HG02763 (cell line): ENCODE data around the gene GLE1.
"Not testable (repeated sequence)": the region's sequence is repeated elsewhere in the genome, so short reads cannot be mapped to it uniquely, and the experiment has no call there.

ENCODE experiments used
- ATAC-seq: cut with Tn5 transposase; IDR thresholded peaks from one replicate; pipeline ENCODE4 v1.9.1; 2021; ENCODE audit warnings: mild to moderate bottlenecking, moderate library complexity; ENCODE audit not compliant: unreplicated experiment

GLE1 gene

DNA sequence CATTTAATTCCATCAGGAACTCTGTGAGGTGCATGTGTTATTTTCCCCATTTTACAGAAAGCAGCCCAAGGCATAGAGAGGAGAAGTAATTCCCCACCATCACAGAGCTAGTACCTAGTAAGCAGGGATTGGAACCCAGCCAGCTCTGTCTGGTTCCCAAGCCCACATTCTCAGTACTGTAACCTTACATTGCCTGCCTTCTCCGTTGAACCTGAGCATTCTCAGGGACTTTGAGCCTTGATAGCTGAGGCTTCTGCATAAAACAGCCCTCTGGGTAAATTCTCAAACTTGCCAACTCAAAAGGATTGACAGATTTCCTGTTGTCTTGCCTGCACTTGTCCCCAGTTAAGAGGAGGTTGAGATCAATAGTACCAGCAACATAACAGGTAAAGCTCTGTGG, 9.2 kb upstream of the GLE1 start:
- no peak for ATAC-seq

DNA sequence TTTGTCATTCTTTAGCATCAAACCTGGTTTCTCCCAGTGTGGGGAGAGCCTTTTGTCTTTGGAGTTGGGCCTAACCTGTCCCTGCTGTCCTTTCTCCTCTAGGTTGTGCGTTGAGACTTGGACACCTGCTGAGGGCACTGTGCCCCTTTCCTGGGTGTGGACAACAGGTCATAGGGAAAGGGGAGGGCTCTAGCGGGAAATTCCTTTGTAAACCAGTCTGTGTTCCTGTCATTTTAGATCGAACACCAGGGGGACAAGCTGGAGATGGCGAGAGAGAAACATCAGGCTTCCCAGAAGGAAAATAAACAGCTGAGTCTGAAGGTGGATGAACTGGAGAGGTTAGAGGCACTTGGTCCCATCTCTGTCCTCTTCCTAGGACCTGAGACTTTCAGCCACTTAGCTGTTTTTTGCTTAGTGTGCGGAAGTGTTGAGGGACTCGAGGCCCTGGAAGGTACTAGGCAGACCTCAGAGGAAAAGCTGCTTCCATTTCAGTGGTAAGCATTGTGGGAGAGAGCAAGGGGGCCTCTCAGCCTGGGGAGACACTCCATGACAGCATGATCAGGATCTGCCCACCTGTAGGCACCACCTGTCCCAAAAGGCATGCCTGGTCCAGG, 8.6 kb upstream of the GLE1 start:
- ATAC-seq = no peak

DNA sequence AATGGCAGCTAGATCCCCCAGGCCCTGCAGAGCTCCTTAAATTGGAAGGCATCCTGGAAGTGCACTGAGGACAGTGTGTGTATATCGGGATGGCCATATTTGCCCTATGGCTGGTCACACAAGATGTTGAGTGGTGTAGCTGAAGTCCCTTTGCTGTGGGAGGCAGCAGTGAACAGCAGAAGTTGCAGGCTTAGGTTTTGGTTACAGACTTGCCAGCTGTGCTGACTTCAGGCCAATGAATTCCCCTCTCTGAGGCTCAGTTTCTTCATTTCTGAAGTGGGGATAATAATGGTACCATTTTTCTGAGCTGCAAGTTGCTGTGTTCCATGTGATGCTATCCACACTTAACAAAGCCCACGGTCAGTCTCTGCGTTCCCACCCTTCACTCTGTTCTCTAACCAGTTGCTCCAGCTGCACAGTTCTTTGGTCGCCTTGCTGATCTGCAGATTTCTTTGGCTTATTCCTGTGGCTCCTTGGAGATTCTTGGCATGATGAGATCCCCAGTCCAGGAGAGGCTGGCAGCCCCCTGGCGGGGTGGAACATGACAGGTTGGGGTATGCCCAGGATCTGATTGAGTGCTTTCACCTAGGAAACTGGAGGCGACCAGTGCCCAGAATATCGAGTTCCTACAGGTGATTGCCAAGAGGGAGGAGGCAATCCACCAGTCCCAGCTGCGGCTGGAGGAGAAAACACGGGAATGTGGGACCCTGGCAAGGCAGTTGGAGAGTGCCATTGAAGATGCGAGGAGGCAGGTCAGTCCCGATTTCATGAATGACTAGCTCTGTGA, 6.5 kb upstream of the GLE1 start:
- no peak for ATAC-seq

DNA sequence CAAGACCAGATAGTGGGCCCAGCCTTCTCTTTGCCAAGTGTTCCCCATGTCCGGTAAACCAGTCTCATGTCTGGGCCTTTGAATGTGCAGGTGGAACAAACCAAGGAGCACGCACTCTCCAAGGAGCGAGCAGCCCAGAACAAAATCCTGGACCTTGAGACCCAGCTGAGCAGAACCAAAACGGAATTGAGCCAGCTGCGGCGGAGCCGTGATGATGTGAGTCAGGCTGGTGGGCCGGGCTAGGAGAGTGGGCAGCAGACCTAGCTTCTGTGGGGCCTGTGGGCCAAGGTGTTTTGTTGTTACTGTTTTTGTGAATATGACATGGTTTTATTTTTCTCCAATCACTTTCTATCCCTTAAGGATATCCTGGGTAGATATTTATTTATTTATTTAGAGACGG, 5.6 kb upstream of the GLE1 start:
- no peak for ATAC-seq

DNA sequence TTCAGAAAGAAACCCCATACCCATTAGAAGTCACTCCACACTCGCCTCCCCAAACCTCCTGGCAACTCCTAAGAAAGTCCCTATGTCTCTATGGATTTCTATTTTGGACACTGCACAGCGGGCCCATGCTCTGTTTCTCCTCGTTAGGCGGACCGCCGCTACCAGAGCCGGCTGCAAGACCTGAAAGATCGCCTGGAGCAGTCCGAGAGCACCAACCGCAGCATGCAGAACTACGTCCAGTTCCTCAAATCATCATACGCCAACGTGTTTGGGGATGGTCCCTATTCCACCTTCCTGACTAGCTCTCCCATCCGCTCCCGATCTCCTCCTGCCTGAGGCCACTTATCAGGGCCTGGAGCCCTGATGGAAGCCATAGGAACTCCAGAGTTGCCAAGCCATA, 4.6 kb upstream of the GLE1 start:
- ATAC-seq = no peak

DNA sequence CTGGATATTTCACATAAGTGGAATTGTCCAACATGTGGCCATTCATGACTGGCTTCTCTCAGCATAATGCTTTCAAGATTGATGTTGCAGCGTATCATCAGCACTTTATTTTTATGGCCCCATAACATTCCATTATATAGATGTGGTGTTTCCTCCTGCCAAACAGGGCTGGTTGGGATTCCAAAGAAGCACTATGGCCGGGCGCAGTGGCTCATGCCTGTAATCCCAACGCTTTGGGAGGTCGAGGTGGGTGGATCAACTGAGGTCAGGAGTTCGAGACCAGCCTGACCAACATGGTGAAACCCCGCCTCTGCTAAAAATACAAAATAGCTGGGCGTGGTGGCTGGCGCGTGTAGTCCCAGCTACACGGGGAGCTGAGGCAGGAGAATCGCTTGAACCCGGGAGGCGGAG, 1.1 kb upstream of the GLE1 start:
- ATAC-seq = not testable (repeated sequence)

DNA sequence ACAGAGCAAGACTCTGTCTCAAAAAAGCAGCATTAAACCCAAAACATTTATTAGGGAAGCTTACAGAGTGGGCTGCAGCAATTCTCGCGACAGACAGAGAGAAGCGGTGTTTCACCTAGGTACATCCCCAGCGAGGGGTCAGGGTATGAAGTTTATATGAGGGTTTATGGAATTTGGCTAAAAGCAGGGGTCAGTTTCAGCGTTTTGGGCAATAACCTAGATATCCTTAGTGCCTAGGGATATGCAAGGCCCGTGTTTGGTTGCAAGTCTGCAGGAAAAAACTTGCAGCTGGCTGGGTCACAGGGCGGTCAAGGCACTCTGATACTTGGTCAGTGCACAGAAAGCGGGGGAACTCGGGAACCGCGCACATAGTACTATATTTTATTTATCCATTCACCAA, 649 bp upstream of the GLE1 start:
- no peak for ATAC-seq

DNA sequence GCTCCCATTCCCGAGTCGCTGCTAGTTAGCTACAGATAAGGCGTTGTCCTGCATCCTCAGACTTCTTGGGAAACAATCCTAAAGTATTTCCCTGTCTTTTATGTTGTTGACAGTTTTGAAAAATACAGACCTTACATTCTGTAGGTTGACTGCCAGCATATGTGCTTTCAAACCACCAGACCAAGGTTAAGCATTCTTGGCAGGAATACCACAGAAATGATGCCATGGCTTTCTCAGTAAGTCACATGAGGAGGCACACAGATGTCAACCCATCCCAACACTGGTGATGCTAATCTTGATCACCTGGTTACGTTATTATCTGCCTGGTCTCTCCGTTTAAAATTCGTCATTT, 871 bp downstream of the GLE1 start:
- no peak for ATAC-seq

DNA sequence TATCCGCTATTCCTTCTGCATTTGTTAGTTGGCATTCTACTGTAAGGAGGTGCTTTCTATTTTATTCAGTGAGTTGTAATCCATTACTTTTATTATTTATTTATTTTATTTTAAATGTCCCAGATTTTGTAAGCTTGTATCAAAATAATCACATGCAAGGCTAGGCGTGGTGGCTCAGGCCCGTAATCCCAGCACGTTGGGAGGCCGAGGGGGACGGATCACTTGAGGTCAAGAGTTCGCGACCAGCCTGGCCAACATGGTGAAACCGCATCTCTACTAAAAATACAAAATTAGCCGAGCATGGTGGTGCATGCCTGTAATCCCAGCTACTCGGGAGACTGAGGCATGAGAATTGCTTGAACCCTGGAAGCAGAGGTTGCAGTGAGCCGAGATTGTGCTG, 1.4 kb downstream of the GLE1 start:
- not testable (repeated sequence) for ATAC-seq

DNA sequence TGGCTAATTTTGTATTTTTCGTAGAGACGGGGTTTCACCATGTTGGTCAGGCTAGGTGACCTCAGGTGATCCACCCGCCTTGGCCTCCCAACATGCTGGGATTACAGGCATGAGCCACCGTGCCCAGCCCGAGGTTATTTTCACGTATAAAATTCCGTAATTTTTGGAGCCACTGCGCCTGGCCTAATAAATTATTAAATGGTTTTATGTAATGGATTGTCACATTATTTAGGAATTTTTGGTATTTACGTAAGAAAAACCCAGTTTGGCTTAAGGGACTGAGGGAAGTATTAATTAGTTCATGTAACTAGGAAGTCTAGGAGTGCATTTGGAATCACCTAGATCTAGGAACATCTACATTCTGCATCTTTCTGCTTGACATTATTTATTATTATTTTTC, 8.3 kb downstream of the GLE1 start:
- no peak for ATAC-seq

DNA sequence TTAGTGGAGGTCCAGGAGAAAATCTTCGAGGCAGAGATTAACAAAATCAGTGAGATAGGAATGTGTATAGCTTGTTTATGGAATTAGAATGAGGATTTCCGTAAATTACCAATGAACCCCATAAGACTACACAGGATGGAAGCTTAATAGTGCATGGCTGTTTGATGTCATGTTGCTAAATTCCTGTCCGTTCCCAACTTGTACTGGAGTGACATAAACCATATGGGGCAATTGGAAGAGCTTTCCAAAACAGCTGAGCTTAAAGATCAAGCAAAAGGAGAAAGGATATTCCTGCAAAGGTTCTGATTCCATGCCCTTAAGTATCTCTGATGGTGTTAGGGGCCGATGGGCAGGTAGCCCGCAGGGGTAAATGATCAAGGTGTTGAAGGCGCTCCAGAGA, 17.4 kb downstream of the GLE1 start:
- no peak for ATAC-seq

DNA sequence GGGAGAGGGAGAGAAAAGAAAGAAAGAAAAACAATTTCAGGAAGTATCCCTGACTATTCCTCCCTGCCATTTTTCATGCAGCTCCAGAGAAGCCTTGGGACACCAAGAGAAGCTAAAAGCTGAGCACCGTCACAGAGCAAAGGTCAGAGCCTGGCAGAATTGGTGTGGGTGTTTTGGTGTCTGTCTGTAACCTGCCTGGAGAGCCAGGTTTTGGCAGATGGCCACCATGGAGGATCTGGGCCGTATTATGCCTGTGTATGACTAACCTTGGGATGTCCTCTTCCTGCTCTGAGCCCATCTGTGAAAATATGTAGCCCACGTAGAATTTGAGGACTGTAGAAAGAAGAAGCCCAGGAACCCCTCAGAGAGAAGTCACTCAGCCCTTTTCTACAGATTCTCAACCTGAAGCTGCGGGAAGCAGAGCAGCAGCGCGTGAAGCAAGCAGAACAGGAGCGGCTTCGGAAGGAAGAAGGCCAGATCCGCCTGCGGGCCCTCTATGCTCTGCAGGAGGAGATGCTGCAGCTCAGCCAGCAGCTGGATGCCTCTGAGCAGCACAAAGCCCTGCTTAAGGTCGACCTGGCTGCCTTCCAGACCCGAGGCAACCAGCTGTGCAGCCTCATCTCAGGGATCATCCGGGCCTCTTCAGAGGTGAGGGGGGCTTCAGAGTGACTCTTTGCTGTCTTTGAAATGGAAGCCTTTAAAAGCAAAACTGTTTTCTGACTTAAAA, 18.8 kb downstream of the GLE1 start:
- no peak for ATAC-seq

DNA sequence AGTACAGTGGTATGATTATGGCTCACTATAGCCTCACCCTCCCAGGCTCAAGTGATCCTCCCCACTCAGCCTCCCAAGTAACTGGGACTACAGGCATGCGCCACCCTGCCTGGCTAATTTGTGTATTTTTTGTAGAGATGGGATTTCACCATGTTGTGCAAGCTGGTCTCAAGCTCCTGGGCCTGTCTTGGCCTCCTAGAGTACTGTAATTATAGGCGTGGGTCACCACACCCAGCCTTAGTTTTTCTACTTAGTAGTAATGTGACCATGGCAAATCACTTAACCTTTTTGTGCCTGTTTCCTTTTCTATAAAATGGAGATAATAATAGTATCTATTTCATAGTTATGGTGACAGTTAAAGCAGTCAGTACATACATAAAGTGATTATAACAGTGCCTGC, 22.2 kb downstream of the GLE1 start:
- ATAC-seq = no peak

DNA sequence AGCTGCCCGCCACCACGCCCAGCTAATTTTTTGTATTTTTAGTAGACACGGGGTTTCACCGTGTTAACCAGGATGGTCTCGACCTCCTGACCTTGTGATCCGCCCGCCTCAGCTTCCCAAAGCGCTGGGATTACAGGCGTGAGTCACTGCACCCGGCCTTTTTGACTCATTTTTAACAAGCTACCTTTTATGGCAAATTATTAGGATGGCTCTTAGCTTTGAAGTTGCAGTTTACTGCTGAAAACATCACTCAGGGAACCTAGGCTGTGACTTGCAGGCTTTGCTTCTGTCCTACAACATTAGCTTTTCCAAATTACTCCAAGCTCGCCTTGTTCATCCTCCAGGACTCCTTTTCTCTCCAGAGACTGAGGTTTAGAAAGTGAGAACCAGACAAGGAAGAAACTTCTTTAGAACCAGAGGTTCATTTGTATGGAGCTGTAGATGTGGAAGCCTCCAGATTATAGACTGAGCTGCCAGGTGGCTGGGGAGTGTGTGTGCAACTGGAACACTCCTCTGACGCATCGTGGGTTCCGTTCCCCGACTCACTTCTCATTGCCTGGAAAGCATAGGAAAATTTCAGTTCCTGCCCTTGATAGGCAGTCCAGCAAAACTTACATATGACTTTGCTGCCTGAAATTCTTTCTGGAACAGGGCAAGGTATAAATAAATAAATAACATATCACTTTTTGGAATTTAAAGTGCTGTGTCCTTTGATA, 24.1 kb downstream of the GLE1 start:
- no peak for ATAC-seq

DNA sequence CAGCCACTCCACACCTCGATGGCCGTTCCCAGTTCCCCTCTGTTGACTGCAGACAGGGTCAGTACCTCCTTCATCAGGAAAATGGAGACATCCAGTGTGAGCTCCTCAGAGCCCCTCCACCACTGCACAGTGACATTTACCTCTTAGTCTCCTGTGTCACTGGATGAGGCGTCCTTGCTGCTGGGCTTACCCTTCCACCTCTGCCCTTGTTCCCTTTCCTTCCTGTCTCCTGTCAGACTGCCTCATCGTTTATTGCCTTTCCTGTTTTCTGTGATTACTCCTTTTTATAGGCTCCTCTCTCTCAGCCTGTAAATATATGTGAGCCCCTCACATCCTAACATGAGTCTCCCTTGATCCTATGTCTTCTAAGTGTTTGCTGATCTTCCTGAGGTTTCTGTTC, 24.7 kb downstream of the GLE1 start:
- no peak for ATAC-seq

DNA sequence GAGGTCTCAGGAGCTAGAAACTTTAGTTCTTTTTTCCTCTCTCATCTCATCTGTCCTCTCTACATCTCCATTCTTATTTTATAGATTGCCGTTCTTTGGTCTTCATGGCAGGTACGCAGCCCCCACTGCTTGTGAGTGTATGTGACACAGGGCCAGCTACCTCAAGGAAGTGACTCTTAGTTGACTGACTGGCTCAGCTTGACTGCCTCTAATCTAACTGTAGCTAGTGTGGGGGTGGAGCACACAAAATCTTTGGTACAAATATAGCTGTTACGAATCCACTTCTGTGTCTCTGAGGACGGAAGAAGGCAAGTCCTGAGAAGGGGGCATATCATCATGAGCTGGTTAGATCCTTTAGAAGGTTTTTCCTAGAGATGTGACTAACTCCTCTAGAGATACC, 28.1 kb downstream of the GLE1 start:
- ATAC-seq = no peak

DNA sequence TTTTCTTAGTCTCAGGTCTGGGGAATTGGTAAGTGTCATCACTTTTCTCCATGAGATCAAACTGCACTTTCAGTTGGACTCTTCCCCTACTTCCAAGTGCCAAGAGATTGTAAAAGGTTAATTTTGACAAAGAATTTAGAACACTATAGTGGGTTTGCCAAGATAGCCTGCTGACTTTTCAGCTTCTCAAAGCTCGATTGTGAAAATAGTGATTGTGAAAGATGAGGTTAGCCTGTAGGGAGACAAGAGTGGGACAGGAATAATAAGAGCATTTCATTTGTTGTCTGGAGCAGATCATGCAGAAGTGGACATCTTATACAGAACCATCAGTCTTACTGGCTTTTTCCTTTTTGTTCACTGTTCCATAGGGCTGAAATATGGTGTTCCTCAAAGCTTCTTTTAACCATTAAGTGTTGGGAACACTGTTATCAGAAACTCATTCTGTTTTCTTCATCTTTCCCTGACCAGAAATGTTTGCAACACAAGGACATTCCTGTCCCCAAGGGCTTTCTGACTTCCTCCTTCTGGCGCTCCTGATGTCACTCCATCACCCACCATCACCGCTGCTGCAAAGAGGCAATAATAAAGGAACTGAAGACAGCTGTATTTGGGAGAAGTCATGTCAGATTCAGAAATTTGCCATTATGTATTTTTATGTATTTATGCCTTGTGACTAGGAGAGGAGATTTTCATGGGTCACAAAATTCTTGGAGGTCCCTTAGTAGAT, 36.3 kb downstream of the GLE1 start:
- no peak for ATAC-seq

DNA sequence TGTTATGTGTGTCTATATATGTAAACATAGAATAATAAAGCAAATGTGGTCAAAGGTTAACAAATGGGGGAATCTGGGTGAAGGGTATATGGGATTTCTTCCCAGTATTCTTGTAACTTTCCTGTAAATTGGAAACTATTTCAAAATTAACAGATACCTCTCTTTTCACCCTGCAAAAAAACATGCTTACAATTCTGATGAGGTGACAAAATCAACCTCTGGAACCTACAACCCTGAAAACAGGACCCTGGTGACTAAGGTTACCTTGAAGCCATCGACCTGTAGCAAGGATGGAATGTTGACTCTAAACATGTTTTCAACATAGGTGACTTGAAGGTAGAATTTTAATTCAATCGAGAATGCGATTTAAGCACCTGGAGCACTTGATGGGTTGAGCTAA, 42.0 kb downstream of the GLE1 start:
- no peak for ATAC-seq

DNA sequence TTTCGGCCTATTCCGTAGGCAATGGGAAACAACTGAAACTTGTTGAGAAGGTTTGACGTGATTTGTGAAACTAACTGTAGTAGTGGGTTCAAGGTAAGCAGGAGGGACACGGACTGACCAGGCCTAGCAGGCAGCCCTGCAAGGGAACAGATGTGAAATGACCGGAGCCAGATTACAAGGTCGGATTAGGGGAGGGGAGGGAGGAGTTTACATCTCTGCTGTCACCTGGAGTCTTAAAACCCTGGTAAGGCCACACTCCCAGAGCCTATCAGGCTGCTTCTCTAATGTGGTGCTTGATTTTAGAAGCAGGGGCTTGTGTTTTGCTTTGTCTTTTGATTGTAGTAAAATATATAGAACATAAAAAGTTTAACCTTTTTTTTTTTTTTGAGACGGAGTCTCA, 44.4 kb downstream of the GLE1 start:
- no peak for ATAC-seq

DNA sequence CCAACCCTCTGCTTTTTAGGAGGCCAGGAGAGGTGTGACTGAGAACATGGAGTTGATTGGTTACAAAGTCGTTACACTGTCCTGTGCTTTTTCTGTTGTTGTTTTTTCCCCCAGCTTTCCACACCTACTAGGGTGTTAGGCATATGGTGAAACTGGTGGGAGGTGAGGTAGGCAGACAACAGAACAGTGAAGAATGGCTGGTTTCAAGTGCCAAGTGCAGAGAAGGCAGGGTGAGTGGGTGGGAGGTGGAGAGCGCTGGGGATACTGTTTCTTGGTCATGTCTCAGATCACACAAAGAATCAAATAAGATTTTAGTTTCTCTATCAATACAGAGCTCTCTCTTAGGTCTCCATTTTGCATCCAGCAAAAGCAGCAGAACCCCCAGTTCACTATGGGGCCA, 45.7 kb downstream of the GLE1 start:
- no peak for ATAC-seq
